Epithelial cell of esophagus (primary cell): ENCODE data around the gene PSMB3.
A peak's percentile ranks its signal among the peaks of the same experiment; 100 is the strongest.

Source experiments
- DNase-seq: peaks from one replicate; pipeline ENCODE4 v3.0.0; 2010; ENCODE audit warnings: low read depth
- H3K4me3 ChIP-seq: 2 replicates; pipeline ENCODE4 v1.5.1; 2011; ENCODE audit warnings: mild to moderate bottlenecking, low read length, control low read depth
- TF ChIP-seq, protein P1 (sequence below): IDR thresholded peaks from 2 replicates; pipeline ENCODE4 v1.5.1; 2011; ENCODE audit warnings: low read depth, mild to moderate bottlenecking, low read length, control low read depth, inconsistent platforms; ENCODE audit not compliant: insufficient read depth; ENCODE audit errors: missing control alignments

The PSMB3 gene

DNA sequence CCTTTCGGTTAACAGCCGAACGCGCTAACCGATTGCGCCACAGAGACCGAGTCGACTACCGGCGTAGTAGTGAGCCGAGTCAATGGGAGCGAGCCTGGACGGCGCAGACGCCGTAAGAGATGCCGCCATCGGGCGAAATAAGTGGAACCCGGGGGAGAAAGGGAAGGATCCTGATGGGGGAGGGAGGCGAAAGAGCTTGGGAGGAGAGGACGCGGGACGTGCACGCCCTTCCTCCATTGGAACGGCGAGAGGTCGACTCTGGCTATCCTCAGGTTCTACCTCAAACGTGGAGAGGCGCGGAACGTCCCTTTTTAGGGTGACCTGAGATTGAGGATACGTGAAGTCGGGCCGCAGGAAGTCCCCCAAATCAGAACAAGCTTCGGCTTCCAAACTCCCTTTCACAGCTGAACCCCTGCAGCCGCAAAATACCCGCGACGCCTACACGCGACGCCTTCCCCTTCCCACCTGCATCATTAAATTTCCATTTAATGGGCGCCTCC is 683 bp upstream of the PSMB3 start:
- TF ChIP-seq, protein P1, sequence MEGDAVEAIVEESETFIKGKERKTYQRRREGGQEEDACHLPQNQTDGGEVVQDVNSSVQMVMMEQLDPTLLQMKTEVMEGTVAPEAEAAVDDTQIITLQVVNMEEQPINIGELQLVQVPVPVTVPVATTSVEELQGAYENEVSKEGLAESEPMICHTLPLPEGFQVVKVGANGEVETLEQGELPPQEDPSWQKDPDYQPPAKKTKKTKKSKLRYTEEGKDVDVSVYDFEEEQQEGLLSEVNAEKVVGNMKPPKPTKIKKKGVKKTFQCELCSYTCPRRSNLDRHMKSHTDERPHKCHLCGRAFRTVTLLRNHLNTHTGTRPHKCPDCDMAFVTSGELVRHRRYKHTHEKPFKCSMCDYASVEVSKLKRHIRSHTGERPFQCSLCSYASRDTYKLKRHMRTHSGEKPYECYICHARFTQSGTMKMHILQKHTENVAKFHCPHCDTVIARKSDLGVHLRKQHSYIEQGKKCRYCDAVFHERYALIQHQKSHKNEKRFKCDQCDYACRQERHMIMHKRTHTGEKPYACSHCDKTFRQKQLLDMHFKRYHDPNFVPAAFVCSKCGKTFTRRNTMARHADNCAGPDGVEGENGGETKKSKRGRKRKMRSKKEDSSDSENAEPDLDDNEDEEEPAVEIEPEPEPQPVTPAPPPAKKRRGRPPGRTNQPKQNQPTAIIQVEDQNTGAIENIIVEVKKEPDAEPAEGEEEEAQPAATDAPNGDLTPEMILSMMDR, result no peak
- peak; percentile 82 for DNase-seq
- H3K4me3 ChIP-seq, result peak overlapping the region; percentile 100

DNA sequence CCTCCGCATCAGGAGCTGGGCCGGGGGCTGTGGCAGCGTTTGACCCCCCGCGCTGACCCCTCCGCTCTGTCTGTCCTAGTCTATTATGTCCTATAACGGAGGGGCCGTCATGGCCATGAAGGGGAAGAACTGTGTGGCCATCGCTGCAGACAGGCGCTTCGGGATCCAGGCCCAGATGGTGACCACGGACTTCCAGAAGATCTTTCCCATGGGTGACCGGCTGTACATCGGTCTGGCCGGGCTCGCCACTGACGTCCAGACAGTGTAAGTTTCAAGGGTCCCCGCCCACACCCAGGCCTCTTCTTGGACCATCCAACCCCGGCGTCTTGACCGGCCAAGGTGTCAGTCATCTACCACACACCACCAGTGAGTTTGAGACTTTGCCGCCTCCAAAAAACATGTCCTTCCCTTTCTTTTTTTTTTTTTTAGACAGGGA is 548 bp downstream of the PSMB3 start:
- peak overlapping the region; percentile 100 for H3K4me3 ChIP-seq
- DNase-seq, result no peak
- TF ChIP-seq, protein P1, result no peak

DNA sequence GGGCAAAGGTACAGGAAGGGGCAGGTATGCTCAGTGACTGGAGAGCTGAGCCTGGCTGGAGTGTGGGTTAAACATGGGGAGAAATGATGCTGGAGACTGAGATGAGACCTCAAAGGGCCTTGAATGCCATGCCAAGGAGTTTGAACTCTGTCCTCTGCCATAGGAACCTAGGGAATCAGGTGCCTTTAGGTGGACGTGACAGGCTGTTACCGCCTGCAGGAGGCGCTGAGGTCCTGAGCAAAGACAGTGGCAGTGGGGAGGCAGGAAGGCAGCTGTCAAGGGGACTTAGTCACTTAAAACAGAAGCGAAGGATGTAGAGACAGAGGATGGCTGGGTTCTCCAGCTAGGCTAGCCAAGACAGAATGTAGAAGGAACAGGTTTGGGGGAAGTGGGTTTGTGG is 9.1 kb downstream of the PSMB3 start:
- TF ChIP-seq, protein P1, result peak; percentile 50
- DNase-seq, result peak; percentile 55
- no peak overlapping the region for H3K4me3 ChIP-seq

DNA sequence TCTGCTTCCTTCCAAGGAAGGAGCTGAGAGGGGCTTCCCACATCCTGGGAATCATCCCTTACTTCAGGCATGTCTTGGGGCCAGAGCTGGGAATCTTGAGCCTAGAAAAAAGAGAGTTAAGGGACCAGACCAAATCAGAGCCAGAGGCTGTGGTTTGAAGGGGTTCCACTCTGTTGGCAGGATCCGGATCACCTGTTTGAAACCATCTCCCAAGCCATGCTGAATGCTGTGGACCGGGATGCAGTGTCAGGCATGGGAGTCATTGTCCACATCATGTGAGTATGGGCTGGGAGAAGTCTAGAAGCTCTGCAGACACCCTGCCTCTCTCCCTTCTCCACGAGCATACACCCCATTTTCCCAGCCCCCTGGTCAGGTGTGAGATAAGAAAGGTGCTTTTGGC is 9.7 kb downstream of the PSMB3 start:
- DNase-seq, result no peak
- no peak overlapping the region for H3K4me3 ChIP-seq
- TF ChIP-seq, protein P1, result no peak

DNA sequence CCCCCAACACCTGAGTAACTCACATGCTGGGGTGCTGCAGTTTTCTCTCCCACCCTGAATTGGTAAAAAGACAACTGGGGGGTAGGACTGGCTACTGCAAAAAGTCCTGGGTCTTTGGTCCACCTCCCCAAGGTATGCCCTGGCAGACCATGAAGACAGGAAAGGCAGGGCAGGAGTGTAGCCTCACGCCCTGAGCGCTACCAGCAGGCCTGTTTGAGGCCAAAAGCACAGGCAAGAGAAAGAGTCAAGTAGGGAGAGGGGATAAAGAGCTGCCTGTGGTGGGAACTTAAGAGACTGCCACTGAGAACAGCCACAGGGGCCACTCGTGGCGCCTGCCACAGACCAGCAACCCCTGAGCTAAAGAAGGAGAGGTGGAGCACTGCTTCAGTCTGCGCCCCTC is 13.8 kb downstream of the PSMB3 start:
- TF ChIP-seq, protein P1, result no peak
- no peak overlapping the region for H3K4me3 ChIP-seq
- no peak for DNase-seq

DNA sequence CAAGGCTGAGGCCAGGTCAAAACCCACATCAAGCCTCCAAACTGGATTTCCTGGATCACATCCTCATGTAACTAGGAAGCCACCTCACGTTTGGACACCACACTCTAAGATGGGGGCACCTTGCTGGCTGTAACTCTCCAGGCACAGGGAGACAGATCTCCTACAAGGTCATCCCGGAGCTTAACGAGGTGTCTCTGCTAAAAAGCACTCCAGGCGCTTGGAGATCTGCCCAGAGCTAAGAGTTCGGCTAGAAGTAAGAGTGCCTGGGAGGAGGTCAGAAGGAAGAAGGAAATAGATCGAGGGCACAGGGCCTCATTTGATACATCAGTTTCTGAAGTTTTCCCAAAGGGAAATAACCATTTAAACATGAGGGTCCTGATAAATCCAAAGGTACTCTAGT is 15.9 kb downstream of the PSMB3 start:
- DNase-seq, result no peak
- H3K4me3 ChIP-seq, result no peak overlapping the region
- TF ChIP-seq, protein P1, result no peak

DNA sequence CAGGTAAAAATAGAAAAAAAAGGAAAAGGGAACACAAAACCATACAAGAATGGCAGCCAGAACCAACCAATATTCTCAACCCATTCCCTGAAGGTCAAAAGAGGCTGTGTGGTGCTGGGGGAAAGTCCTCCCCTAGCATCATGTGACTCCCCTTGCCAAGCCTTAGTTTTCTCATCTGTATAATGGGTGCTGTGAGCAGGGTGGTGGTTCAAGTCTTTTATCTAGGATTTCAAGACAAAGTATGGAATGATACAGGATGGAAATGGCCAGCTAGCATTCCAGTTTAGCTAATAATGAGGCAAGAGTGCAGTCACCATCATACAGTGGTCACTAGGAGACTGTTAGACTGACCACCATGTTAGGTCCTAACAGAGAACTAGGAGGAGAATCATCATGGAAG is 20.7 kb downstream of the PSMB3 start:
- no peak for DNase-seq
- TF ChIP-seq, protein P1, result no peak
- no peak overlapping the region for H3K4me3 ChIP-seq
